ENCODE measurements around the gene ARHGAP42.

- TF ChIP-seq CTCF (IDR thresholded peaks at IDR 0.05), result no peak
- no peak for TF ChIP-seq POLR2A (IDR thresholded peaks at IDR 0.05)
- no peak for TF ChIP-seq EP300 (IDR thresholded peaks at IDR 0.05)
These were observed 87.8 kb downstream of the ARHGAP42 start for GRCh38 chr11:100774859-100775258.

Measured in ovary (tissue), 3 donors.